Prostate gland (tissue), 2 donors: ENCODE measurements around the gene OR6V1. TPM values are rescaled to one million over a fixed set of nuclear protein-coding genes. Genes with fewer than 3 reads are reported as not detected.

ENCODE experiments used
- DNase-seq: peaks from one replicate; pipeline ENCODE4 v3.0.0-alpha.2; 2019; ENCODE audit warnings: low spot score
- H3K27ac ChIP-seq, 2 donors: fragments of 200-600 bp; sonication (generic); 2 replicates each; pipeline ENCODE4 v1.5.1; 2017 to 2019
- H3K27me3 ChIP-seq: fragments of 200-600 bp; sonication (generic); replicated peaks from 2 replicates; pipeline ENCODE4 v1.5.1; 2019; ENCODE audit not compliant: insufficient read depth
- H3K36me3 ChIP-seq, 2 donors: fragments of 200-600 bp; sonication (generic); 1 replicate in 1 of 2; 2 replicates in 1 of 2; pipeline versions ENCODE4 v1.5.1 to v1.8.1; 2017 to 2019
- H3K4me1 ChIP-seq: fragments of 200-600 bp; sonication (generic); replicated peaks from 2 replicates; pipeline ENCODE4 v1.5.1; 2019
- H3K4me3 ChIP-seq, 2 donors: fragments of 200-600 bp; sonication (generic); 2 replicates each; pipeline ENCODE4 v1.5.1; 2017 to 2019
- H3K9me3 ChIP-seq: fragments of 200-600 bp; sonication (generic); 2 replicates; pipeline ENCODE4 v1.5.1; 2017
- POLR2A ChIP-seq: fragments of 450-650 bp; IDR thresholded peaks from one replicate; pipeline ENCODE4 v1.6.1; 2016; ENCODE audit warnings: antibody characterized with exemption, mild to moderate bottlenecking
- POLR2AphosphoS5 ChIP-seq: sonication (generic); formaldehyde crosslinking; IDR thresholded peaks from one replicate; pipeline ENCODE4 v1.6.1; 2017; ENCODE audit warnings: antibody characterized with exemption
- WGBS: methylation state at CpG from one replicate; pipeline ENCODE4 v1.1.5; 2018; 5-methylcytosine and 5-hydroxymethylcytosine counted together
- intact Hi-C: fragments of 100-400 bp; cut with DNase I; formaldehyde crosslinking; loops from one replicate; pipeline ENCODE4 v1.14.2; 2022
- total RNA-seq, 2 donors: library from RNA; depleted of rRNA; stranded (reverse); fragments of >200 nt; gene quantifications; one replicate each; pipeline ENCODE4 v1.1.0, GENCODE V29; 2016
- TF ChIP-seq, protein P1 (sequence below), 4 experiments: fragments of 200-600 bp in 2 of 4; fragments of 450-650 bp in 2 of 4; sonication (generic) in 2 of 4; IDR thresholded peaks; 1 replicate in 3 of 4; 2 replicates in 1 of 4; pipeline ENCODE4 v1.5.1; 2016 to 2019; ENCODE audit warnings: antibody characterized with exemption in 4 of 4, mild to moderate bottlenecking in 2 of 4, moderate library complexity in 2 of 4

Gene OR6V1
- total RNA-seq, 2 donors from 2014 or later: not detected

DNA sequence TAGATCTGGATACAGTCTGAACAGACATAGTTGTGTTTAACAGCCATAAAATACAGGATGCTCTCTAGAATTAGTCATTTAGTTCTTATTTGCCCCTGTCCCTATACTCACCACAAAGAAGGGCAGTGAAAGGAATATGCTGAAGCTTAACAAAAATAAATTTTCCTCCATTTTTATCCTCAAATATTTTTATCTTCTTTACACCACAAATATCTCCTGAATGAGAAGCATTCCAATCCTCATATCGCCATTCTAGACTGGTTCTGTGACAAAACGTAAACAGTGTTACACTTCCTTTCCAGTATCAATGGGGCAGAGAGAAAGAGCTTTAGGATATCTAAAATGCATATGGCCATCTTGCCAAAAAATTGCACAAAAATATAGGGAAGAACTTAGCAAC is 26.8 kb upstream of the OR6V1 start:
- WGBS: 74% methylated on average over 2 of the region's 2 CpGs
- no peak for DNase-seq
- Histone ChIP-seq H3K4me1 (no peaks in the 10 kb centered on the region), H3K27ac (no peak overlapping the region), H3K36me3 (no peaks in the 10 kb centered on the region), H3K9me3 (no peaks in the 10 kb centered on the region), H3K4me3 (no peak overlapping the region), H3K27me3 (no peaks in the 10 kb centered on the region)
- intact Hi-C loops: no loop called here
- TF ChIP-seq POLR2A: no peak
- TF ChIP-seq, protein P1, sequence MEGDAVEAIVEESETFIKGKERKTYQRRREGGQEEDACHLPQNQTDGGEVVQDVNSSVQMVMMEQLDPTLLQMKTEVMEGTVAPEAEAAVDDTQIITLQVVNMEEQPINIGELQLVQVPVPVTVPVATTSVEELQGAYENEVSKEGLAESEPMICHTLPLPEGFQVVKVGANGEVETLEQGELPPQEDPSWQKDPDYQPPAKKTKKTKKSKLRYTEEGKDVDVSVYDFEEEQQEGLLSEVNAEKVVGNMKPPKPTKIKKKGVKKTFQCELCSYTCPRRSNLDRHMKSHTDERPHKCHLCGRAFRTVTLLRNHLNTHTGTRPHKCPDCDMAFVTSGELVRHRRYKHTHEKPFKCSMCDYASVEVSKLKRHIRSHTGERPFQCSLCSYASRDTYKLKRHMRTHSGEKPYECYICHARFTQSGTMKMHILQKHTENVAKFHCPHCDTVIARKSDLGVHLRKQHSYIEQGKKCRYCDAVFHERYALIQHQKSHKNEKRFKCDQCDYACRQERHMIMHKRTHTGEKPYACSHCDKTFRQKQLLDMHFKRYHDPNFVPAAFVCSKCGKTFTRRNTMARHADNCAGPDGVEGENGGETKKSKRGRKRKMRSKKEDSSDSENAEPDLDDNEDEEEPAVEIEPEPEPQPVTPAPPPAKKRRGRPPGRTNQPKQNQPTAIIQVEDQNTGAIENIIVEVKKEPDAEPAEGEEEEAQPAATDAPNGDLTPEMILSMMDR (IDR thresholded peaks at IDR 0.05): no peak
- TF ChIP-seq POLR2AphosphoS5: no peak

DNA sequence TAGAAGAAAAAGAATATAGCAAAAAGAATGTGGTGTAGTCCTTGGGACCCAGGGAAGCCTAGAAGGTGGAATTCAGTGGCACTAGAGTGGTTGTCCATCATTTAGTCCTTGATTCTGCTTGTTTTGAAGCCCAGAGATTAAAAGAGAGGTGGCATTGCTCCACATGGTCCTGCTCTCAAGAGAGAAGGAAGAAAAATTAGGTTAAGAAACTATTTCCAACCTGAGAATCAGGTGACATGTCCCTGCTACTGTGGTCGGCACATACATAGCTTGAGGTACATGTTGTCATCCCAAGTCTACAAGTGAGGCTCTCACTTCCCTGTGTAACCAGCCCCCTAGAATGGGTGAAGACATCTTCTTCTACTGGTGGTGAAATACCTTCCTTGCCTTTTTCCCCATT is 25.1 kb upstream of the OR6V1 start, which contains the start of gene OR9A2:
TSS of gene OR9A2 (minus strand) at position 101 of the 400 bp plus-strand sequence. CDS start at position 101, 0 bp downstream.
- 100% methylated on average over 1 of the region's 1 CpG for WGBS
- intact Hi-C loops: no loop called here
- no peak within 1 kb of the TSS for H3K27ac ChIP-seq
- H3K9me3 ChIP-seq: no peaks in the 10 kb centered on the region
- TF ChIP-seq POLR2AphosphoS5: no peak
- TF ChIP-seq POLR2A: no peak
- TF ChIP-seq, protein P1 (IDR thresholded peaks at IDR 0.05): no peak
- no peak for DNase-seq
- H3K27me3 ChIP-seq: no peaks in the 10 kb centered on the region
- H3K4me3 ChIP-seq: no peak within 1 kb of the TSS
- H3K4me1 ChIP-seq: no peaks in the 10 kb centered on the region
- H3K36me3 ChIP-seq: no peaks in the 10 kb centered on the region

DNA sequence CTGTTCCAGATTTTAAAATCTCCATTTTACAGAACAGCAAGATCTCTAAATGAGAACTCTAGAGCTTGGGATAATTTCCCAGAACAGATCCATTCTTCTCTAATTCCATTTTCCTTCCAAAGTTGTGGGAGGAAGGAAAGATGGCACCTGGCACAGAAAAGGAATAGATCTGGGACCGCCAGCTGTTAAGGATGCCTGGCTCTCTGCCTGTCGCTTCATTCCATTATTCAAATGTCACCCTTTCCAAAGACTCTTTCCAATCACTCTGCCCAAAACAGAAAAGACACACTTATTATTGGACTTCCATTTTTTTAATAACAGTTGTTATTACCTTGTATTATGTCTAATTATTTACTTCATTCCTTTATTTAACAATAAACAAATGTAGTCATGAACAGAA is 24.5 kb upstream of the OR6V1 start:
- no peaks in the 10 kb centered on the region for H3K27me3 ChIP-seq
- no peak overlapping the region for H3K4me3 ChIP-seq
- H3K27ac ChIP-seq: no peak overlapping the region
- intact Hi-C loops: no loop called here
- H3K4me1 ChIP-seq: no peaks in the 10 kb centered on the region
- no peaks in the 10 kb centered on the region for H3K9me3 ChIP-seq
- 93% methylated on average over 2 of the region's 2 CpGs for WGBS
- DNase-seq: no peak
- no peaks in the 10 kb centered on the region for H3K36me3 ChIP-seq
- TF ChIP-seq, protein P1 (IDR thresholded peaks at IDR 0.05): no peak
- TF ChIP-seq POLR2AphosphoS5: no peak
- no peak for TF ChIP-seq POLR2A

DNA sequence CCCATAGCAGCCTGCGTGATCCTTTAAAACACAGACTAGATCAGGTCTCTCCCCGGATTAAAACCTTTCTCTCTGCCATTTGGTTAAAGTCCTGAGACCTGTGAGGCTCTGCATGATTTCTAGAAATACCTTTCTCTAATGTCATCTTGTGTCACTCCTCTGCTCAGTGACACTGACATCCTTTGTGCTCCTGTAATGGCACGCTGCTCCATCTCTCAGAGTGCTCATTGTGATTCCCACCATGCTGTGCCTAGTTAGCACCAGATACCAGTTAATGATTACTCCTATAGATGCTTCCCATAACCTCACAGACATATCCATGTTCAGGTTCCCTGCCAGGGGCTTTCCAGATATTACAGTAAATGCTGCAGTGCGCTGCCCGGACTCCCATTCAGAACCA is 13.5 kb upstream of the OR6V1 start:
- WGBS: 88% methylated on average over 5 of the region's 5 CpGs
- DNase-seq: no peak
- TF ChIP-seq POLR2AphosphoS5 (no peak), POLR2A (no peak)
- TF ChIP-seq, protein P1 (IDR thresholded peaks at IDR 0.05): no peak
- Histone ChIP-seq H3K36me3 (no peaks in the 10 kb centered on the region), H3K4me1 (no peaks in the 10 kb centered on the region), H3K27me3 (no peaks in the 10 kb centered on the region), H3K9me3 (no peaks in the 10 kb centered on the region), H3K27ac (no peak overlapping the region), H3K4me3 (no peak overlapping the region)
- intact Hi-C loops: no loop called here

DNA sequence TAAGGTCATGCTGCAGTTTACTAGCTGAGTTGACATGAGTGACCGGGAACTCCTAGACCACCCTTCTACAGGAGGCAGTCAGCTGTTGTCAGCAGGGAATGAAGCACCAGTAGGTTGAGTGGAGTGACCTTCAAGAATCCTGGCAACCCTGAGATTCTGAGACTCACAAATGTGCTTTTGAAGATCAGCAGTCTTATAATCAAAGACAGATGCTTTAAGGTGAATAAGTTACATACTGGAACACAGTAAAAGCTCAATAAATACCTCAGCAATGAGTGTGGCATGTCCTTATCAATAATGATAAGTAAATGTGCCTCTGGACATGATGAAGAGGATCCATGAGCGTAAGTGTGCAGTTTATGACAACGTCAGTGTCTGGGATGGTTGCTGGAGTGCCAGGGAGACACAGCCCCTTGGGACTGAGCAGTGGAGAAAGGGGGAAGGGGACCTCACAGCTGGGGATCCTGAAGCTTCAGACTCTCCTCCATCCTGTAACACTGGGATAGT is 11.9 kb upstream of the OR6V1 start:
- Histone ChIP-seq H3K4me3 (no peak overlapping the region), H3K9me3 (no peaks in the 10 kb centered on the region), H3K36me3 (no peaks in the 10 kb centered on the region), H3K4me1 (no peaks in the 10 kb centered on the region), H3K27ac (no peak overlapping the region), H3K27me3 (no peaks in the 10 kb centered on the region)
- WGBS: 68% methylated on average over 3 of the region's 3 CpGs
- TF ChIP-seq, protein P1 (IDR thresholded peaks at IDR 0.05): no peak
- TF ChIP-seq POLR2A (no peak), POLR2AphosphoS5 (no peak)
- no peak for DNase-seq
- intact Hi-C loops: no loop called here
